HG03571 (cell line): ENCODE data around the gene BCAP31.

Experiments used
- ATAC-seq: cut with Tn5 transposase; IDR thresholded peaks from one replicate; pipeline ENCODE4 v1.9.1; 2021; ENCODE audit not compliant: unreplicated experiment

Gene BCAP31

GRCh38 chrX:153659268-153659667, 64.9 kb downstream of the BCAP31 start:
- no peak for ATAC-seq

DNA sequence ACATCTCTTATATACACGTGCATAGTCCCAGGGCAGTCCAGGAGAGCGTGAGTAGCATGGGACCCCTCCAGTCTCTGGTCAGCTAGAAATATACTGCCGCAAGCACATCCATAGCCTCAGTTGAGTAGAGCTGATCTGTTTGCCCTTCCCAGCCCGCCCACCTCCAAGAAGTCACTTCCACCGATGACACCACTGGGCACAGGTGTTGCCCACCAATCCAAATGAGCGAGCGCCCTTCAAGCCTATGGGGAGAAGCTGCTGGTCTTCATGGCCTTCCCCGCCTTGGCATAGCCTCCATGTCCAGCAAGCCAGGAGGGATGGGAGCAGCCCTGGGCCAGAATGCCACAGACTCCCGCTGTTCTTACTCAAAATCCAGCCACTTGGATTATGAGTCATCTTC, 67.0 kb downstream of the BCAP31 start:
- ATAC-seq: no peak

- no peak for ATAC-seq
Measured at GRCh38 chrX:153653556-153653955, 70.6 kb downstream of the BCAP31 start.

- no peak for ATAC-seq
Measured at GRCh38 chrX:153651540-153652079, 72.6 kb downstream of the BCAP31 start.

- no peak for ATAC-seq
Measured at GRCh38 chrX:153650959-153651358, 73.2 kb downstream of the BCAP31 start.
